Brain pericyte (primary cell): ENCODE data around the gene PRXL2C.
"Not testable (repeated sequence)": the region's sequence is repeated elsewhere in the genome, so short reads cannot be mapped to it uniquely, and the experiment has no call there.

Source experiments
- DNase-seq: peaks from one replicate; pipeline ENCODE4 v3.0.0-alpha.2; 2012; ENCODE audit warnings: low read depth, low spot score

The PRXL2C gene

GRCh38 chr9:96649620-96650324 is 5.3 kb downstream of the PRXL2C start:
- no peak for DNase-seq

- no peak for DNase-seq
Measured at GRCh38 chr9:96646081-96646991, 8.8 kb downstream of the PRXL2C start.

GRCh38 chr9:96644137-96644536 is 11.0 kb downstream of the PRXL2C start:
- no peak for DNase-seq

GRCh38 chr9:96641514-96641913 is 13.6 kb downstream of the PRXL2C start:
- DNase-seq, result no peak

- DNase-seq, result no peak
Measured at GRCh38 chr9:96638606-96639364, 16.3 kb downstream of the PRXL2C start.

GRCh38 chr9:96636368-96636767 is 18.7 kb downstream of the PRXL2C start:
- no peak for DNase-seq

GRCh38 chr9:96633579-96633978 is 21.5 kb downstream of the PRXL2C start:
- DNase-seq, result not testable (repeated sequence)

GRCh38 chr9:96626912-96627311 is 28.2 kb downstream of the PRXL2C start:
- no peak for DNase-seq

GRCh38 chr9:96621618-96622017 is 33.5 kb downstream of the PRXL2C start:
- no peak for DNase-seq

GRCh38 chr9:96620832-96621269 is 34.3 kb downstream of the PRXL2C start:
- DNase-seq, result no peak

- no peak for DNase-seq
Measured at GRCh38 chr9:96620181-96620514, 35.0 kb downstream of the PRXL2C start.

- DNase-seq, result no peak
Measured at GRCh38 chr9:96619491-96620180, 35.5 kb downstream of the PRXL2C start, which contains the start of gene CDC14B. Gene CDC14B, minus strand, starts transcription at chr9:96619843. Its CDS starts 465 bp downstream, at chr9:96619378.

GRCh38 chr9:96619124-96619465 is 36.0 kb downstream of the PRXL2C start:
- DNase-seq, result no peak

GRCh38 chr9:96618209-96619123 is 36.7 kb downstream of the PRXL2C start:
- no peak for DNase-seq

- DNase-seq, result no peak
Measured at GRCh38 chr9:96617439-96618185, 37.5 kb downstream of the PRXL2C start.

GRCh38 chr9:96616817-96617438 is 38.2 kb downstream of the PRXL2C start:
- no peak for DNase-seq

GRCh38 chr9:96615411-96615810 is 39.7 kb downstream of the PRXL2C start:
- DNase-seq, result no peak

GRCh38 chr9:96614664-96615063 is 40.5 kb downstream of the PRXL2C start:
- DNase-seq, result not testable (repeated sequence)

GRCh38 chr9:96612966-96613589 is 42.0 kb downstream of the PRXL2C start:
- no peak for DNase-seq
